ENCODE data around the gene ZNF385A. TPM values are rescaled to one million over a fixed set of nuclear protein-coding genes. Genes with fewer than 3 reads are reported as not detected.

Gene ZNF385A, protein sequence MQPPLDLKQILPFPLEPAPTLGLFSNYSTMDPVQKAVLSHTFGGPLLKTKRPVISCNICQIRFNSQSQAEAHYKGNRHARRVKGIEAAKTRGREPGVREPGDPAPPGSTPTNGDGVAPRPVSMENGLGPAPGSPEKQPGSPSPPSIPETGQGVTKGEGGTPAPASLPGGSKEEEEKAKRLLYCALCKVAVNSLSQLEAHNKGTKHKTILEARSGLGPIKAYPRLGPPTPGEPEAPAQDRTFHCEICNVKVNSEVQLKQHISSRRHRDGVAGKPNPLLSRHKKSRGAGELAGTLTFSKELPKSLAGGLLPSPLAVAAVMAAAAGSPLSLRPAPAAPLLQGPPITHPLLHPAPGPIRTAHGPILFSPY
- polyA plus RNA-seq (0.46 TPM in 1 of 2 replicates, not detected in the other), polyA minus RNA-seq (1.5 TPM in 1 of 2 replicates, not detected in the other)

DNA sequence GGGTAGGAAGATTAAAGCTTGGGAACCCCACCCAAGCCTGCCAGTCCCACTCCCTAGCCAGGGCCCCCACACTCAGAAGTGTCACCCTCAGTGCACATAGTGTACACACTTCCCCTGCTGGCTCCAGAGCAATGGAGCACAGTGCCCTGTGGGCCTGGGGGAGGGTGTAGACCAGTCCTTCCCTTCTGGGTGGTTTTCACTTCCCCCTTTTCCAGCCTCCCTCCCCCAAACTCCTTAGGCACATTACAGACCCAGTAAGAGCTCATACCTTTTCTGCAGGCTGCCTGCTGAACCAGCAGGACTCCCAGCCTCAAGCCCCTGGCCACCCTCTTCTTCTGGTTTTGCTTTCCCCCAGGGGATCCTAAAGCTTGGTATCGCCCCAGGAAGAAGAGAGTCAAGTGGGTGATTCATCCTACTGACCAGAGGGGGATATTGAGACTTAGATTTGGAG, at the start of gene ZNF385A:
TSS of gene ZNF385A (minus strand) at position 143 of the 451 bp plus-strand sequence. CDS start 219 bp downstream, outside the sequence.
- Histone ChIP-seq H3K4me3 (ENCODE audit: low read length) (no peak within 1 kb of the TSS), H3K27ac (ENCODE audit: low read length) (no peak within 1 kb of the TSS), H3K4me2 (ENCODE audit: low read length) (no peak within 1 kb of the TSS)

DNA sequence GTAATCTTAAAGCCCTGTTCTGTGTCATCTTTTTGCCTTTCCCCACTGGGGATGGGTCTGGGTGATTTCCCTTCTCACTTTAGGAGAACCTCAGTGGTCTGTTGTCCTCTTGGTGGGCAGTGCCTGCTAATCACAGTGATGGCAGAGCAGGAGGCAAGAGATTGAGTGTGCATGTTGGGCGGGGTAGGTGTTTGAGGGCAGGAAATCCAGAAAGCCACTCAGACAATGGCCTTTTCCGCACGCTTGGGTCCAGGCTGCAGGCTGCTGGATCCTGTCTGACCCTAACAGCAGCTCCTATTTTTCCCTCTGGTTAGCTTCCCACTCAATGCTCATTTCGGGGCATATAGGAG, 48.3 kb upstream of the ZNF385A start:
- no peaks in the 10 kb centered on the region for H3F3A ChIP-seq (ENCODE audit: insufficient read depth, low read length, poor library complexity, severe bottlenecking)
- TF ChIP-seq, protein P1, sequence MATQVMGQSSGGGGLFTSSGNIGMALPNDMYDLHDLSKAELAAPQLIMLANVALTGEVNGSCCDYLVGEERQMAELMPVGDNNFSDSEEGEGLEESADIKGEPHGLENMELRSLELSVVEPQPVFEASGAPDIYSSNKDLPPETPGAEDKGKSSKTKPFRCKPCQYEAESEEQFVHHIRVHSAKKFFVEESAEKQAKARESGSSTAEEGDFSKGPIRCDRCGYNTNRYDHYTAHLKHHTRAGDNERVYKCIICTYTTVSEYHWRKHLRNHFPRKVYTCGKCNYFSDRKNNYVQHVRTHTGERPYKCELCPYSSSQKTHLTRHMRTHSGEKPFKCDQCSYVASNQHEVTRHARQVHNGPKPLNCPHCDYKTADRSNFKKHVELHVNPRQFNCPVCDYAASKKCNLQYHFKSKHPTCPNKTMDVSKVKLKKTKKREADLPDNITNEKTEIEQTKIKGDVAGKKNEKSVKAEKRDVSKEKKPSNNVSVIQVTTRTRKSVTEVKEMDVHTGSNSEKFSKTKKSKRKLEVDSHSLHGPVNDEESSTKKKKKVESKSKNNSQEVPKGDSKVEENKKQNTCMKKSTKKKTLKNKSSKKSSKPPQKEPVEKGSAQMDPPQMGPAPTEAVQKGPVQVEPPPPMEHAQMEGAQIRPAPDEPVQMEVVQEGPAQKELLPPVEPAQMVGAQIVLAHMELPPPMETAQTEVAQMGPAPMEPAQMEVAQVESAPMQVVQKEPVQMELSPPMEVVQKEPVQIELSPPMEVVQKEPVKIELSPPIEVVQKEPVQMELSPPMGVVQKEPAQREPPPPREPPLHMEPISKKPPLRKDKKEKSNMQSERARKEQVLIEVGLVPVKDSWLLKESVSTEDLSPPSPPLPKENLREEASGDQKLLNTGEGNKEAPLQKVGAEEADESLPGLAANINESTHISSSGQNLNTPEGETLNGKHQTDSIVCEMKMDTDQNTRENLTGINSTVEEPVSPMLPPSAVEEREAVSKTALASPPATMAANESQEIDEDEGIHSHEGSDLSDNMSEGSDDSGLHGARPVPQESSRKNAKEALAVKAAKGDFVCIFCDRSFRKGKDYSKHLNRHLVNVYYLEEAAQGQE (IDR thresholded peaks at IDR 0.05; ENCODE audit: borderline replicate concordance), result no peak
- TF ChIP-seq MXI1 (conservative IDR thresholded peaks at IDR 0.05; ENCODE audit: poor library complexity, severe bottlenecking) (no peak), SMC3 (conservative IDR thresholded peaks at IDR 0.05; ENCODE audit: poor library complexity) (no peak), EP300 (conservative IDR thresholded peaks at IDR 0.05; ENCODE audit: poor library complexity, severe bottlenecking) (no peak), POLR2AphosphoS5 (IDR thresholded peaks at IDR 0.05) (no peak), TAF1 (IDR thresholded peaks at IDR 0.05; ENCODE audit: low read depth) (no peak), EZH2 (IDR thresholded peaks at IDR 0.05; ENCODE audit: borderline replicate concordance, insufficient read depth, low read length, poor library complexity, severe bottlenecking) (no peak), RAD21 (conservative IDR thresholded peaks at IDR 0.05) (no peak)
- TF ChIP-seq, protein P2, sequence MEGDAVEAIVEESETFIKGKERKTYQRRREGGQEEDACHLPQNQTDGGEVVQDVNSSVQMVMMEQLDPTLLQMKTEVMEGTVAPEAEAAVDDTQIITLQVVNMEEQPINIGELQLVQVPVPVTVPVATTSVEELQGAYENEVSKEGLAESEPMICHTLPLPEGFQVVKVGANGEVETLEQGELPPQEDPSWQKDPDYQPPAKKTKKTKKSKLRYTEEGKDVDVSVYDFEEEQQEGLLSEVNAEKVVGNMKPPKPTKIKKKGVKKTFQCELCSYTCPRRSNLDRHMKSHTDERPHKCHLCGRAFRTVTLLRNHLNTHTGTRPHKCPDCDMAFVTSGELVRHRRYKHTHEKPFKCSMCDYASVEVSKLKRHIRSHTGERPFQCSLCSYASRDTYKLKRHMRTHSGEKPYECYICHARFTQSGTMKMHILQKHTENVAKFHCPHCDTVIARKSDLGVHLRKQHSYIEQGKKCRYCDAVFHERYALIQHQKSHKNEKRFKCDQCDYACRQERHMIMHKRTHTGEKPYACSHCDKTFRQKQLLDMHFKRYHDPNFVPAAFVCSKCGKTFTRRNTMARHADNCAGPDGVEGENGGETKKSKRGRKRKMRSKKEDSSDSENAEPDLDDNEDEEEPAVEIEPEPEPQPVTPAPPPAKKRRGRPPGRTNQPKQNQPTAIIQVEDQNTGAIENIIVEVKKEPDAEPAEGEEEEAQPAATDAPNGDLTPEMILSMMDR (IDR thresholded peaks at IDR 0.05; ENCODE audit: poor library complexity, severe bottlenecking), result no peak
- H2AFZ ChIP-seq (ENCODE audit: low read depth, low read length), result no peak overlapping the region

More for the DNA sequence above, at the start of gene ZNF385A:
- Histone ChIP-seq H2AFZ (ENCODE audit: low read depth, low read length) (no peak within 1 kb of the TSS), H3K9me2 (ENCODE audit: insufficient read depth, low read length) (no peaks in the 10 kb centered on the region), H3K9me3 (ENCODE audit: low read length) (no peaks in the 10 kb centered on the region), H3K79me2 (replicated peaks; ENCODE audit: insufficient read depth, low read length) (no peaks in the 10 kb centered on the region), H4K20me1 (ENCODE audit: insufficient read depth) (no peaks in the 10 kb centered on the region), H3F3A (ENCODE audit: insufficient read depth, low read length, poor library complexity, severe bottlenecking) (no peaks in the 10 kb centered on the region), H3K9ac (ENCODE audit: low read length) (no peak within 1 kb of the TSS), H3K27me3 (ENCODE audit: insufficient read depth, low read depth, low read length) (no peaks in the 10 kb centered on the region), H3K36me3 (ENCODE audit: insufficient read depth, low read length) (no peaks in the 10 kb centered on the region)
- no peak for TF ChIP-seq EZH2 (IDR thresholded peaks at IDR 0.05; ENCODE audit: borderline replicate concordance, insufficient read depth, low read length, poor library complexity, severe bottlenecking)
- TF ChIP-seq, protein P1 (IDR thresholded peaks at IDR 0.05; ENCODE audit: borderline replicate concordance), result no peak
- TF ChIP-seq, protein P2 (IDR thresholded peaks at IDR 0.05; ENCODE audit: poor library complexity, severe bottlenecking), result no peak
- TF ChIP-seq POLR2AphosphoS5 (IDR thresholded peaks at IDR 0.05), result no peak
- TF ChIP-seq TAF1 (IDR thresholded peaks at IDR 0.05; ENCODE audit: low read depth), result no peak
- no peak for TF ChIP-seq EP300 (conservative IDR thresholded peaks at IDR 0.05; ENCODE audit: poor library complexity, severe bottlenecking)
- TF ChIP-seq RAD21 (conservative IDR thresholded peaks at IDR 0.05), result no peak
- TF ChIP-seq SMC3 (conservative IDR thresholded peaks at IDR 0.05; ENCODE audit: poor library complexity), result no peak
- no peak for TF ChIP-seq MXI1 (conservative IDR thresholded peaks at IDR 0.05; ENCODE audit: poor library complexity, severe bottlenecking)

More for the DNA sequence above, 48.3 kb upstream of the ZNF385A start:
- no peaks in the 10 kb centered on the region for H3K79me2 ChIP-seq (replicated peaks; ENCODE audit: insufficient read depth, low read length)
- H3K27ac ChIP-seq (ENCODE audit: low read length), result no peak overlapping the region
- no peaks in the 10 kb centered on the region for H4K20me1 ChIP-seq (ENCODE audit: insufficient read depth)
- no peaks in the 10 kb centered on the region for H3K27me3 ChIP-seq (ENCODE audit: insufficient read depth, low read depth, low read length)
- no peak overlapping the region for H3K4me2 ChIP-seq (ENCODE audit: low read length)
- no peaks in the 10 kb centered on the region for H3K9me2 ChIP-seq (ENCODE audit: insufficient read depth, low read length)
- H3K36me3 ChIP-seq (ENCODE audit: insufficient read depth, low read length), result no peaks in the 10 kb centered on the region
- H3K4me3 ChIP-seq (ENCODE audit: low read length), result no peak overlapping the region
- H3K9ac ChIP-seq (ENCODE audit: low read length), result no peak overlapping the region
- H3K9me3 ChIP-seq (ENCODE audit: low read length), result no peaks in the 10 kb centered on the region
